NCI-H146 treated with DMSO at 0.1 percent for 48 hours (cell line): Measurements from ENCODE around the gene MYH10.

Experiments
- DNase-seq: peaks from one replicate; lab custom pipeline; 2025; ENCODE audit not compliant: unreplicated experiment; lab: John Stamatoyannopoulos, UW

Gene MYH10

DNA sequence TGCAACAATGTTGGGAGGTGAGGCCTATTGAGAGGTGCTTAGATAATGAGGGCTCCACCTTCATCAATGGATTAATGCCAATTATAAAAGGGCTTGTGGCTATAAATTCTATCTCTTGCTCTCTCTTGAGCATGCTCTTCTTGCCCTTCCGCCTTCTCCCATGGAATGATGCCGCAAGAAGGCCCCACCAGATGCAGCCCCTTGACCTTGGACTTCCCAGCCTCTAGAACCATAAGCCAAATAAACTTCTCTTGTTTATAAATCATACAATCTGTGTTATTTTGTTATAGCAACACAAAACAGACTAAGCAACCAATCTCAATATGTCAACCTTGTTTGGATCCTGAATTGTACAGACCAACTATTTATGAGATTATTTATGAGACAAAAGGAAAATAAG lies 20.0 kb downstream of the MYH10 start:
- DNase-seq: no peak

DNA sequence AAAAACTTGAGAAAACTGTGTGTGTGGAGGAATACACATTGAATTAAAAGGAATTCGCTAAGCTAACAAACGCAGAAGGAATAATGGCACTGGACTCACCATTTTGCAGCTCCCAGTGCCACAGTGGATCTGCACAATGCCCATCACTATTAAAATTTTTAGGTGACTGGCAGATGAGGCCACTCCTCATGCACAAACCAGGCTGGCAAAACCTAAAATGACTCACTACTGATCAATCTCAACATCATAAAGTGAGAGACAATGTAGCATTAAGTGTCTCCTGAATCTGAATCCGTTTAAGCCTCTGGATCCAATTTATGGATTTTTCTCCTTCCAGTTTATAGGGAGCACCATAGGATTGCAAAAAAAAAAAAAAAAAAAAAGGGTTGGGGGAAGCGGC lies 20.6 kb downstream of the MYH10 start:
- no peak for DNase-seq

DNA sequence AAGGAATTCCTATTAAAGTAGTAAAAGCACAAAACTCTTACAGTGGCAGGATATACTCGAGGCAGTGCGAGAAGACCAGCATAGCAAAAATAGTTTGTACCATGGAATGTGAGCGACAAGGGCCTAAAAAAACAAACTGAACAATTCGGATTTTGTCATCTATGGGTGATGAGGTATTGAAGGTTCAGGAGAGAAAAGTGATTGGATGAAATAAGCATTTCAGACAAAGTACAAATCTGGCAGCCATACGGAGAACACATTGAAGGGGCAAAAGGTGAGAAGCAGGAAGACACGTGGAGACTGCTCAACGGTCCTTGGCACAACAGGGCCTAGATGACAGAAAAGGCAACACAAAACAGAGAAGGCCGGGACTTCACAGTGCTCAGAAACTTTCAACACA lies 22.5 kb downstream of the MYH10 start:
- no peak for DNase-seq

DNA sequence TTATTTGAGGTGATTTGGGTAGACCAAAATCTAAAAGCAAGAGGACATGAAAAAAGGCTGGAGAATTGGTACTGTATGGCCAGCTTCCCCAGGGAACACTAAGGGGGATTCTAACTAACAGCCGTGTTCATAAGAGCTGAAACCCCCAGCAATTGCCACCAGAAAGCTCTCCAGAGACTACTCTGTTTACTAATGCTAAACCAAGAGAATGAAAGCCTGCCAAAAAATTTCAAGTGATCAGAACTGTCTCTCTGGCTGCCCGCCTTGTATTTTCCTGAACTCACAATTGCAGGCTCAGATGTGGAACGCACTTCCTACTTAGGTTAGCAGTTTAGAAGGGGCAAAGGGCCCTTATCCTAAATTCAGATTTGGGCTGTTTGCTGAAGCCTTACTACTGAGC lies 24.1 kb downstream of the MYH10 start:
- DNase-seq: no peak

DNA sequence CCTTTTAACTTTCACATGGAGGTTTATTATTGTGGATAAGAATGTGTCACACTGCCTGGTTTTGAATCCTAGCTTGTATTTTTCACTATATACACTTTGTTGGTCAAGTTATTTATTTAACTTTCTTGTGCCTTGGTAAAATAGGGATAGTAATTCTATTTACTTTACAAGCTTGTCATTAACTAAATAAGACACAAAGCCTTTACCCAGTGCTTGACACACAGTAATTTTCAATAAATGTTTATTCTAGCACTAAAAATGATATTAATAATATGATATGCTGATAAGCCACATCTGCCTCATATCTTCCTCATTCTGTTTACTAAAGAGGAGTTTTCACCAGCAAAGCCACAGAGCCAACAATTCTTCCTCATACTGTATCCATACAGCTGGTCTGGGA lies 27.8 kb downstream of the MYH10 start:
- DNase-seq: no peak

DNA sequence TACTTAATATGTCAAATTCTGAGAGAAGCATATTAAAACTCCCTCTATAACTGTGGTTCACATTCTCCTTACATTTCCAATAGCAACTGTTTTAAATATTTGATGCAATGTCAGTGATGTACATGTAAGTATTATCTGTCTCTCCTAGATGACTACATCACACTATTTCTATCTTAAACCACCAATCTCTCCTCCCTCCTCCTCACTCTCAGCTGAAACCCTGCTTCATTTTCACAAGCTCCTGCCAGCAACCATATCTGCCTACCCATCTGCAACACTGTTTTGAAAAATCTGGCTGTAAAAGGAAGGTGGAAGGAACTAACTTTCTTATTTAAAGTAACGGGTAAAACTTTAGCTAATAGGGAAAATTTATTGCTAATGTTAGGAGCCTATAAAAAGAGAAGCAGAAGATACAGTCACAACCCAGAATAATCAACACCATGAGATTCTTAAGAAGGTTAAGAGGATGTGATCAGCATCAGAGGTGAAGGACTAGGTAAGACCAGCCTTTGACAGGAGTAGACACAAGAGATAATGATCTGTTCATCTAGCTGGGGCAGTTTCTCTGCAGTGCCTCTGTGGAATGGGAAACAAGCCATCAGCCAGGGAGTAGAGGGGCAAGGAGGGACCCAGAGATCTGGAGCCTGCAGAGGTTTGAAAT lies 31.0 kb downstream of the MYH10 start:
- no peak for DNase-seq

DNA sequence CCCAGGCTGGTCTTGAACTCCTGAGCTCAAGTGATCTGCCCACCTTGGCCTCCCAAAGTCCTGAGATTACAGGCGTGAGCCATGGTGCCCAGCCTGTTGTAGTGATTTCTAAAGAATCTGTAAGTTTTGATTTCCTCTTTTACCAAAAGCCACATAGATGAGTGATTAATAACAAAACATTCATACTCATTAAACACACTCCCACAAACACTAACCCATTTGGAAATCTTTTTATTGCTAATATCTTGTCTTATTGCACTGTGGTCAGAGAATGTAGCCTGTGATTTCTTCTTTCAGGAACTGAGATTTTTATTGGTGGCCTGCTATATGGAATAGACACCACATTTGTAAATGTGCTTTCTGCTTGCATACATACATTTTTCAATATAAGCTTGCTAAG lies 31.6 kb downstream of the MYH10 start:
- no peak for DNase-seq

DNA sequence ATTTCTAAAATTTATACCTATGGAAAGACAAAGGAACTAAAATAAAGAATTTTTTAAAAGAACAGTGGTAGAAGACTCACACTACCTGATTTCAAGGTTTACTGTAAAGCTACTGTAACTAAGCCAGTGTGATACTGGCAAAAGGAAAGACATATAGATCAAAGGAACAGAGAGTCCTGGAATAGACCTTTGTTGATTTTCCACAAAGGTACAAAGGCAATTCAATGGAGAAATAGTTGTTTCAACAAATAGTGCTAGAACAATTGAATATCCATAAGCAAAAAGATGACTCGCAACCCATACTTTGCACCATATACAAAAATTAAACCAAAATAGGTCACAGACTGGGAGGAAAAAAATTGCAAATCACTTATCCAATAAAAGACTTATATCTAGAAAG lies 36.7 kb downstream of the MYH10 start:
- no peak for DNase-seq

DNA sequence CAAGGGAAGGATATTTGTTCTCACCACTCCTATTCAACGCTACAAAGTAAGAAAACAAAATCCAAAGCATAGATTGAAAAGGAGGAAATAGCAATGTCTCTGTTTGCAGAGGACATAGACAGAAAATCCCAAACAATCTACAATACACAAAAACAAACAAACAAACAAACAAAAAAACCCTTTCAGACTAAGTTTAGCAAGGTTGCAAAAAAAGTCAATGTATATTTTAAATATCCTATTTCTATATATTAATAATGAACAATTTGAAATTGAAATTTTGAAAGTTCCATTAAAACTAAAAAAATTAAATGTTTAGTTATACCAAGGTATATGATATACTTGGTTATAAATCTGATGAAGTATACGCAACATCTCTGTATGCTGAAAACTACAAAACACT lies 37.2 kb downstream of the MYH10 start:
- DNase-seq: no peak

DNA sequence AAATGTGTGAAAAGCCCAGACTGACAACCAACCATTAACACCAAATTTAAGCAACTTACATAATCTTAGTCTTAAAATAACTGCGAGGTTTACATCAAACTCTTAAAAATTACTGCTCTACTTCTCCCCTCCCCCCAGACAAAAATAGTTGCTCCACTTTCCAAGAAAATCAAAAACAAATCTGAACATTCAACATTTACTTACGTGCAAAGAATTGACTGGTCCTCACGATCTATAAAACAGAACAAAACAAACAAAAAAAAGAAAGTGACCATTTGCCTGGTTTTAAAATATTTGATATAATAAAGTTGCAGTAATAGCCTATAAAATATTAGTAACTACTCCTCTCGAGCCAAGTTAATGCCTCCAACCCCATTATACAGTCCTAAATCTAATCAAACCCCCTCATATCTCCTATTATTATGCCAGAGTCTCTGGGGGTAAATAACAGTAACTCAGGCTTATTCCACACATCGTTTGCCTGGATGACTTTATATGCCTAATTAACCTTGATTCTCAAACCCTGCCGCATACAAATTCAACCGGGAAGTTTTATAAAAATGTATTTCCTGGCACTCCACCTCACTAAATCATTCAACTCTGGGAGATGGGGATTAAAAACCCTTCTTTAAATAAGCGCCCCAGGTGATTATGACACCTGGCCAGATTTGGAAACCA lies 41.5 kb downstream of the MYH10 start:
- no peak for DNase-seq

DNA sequence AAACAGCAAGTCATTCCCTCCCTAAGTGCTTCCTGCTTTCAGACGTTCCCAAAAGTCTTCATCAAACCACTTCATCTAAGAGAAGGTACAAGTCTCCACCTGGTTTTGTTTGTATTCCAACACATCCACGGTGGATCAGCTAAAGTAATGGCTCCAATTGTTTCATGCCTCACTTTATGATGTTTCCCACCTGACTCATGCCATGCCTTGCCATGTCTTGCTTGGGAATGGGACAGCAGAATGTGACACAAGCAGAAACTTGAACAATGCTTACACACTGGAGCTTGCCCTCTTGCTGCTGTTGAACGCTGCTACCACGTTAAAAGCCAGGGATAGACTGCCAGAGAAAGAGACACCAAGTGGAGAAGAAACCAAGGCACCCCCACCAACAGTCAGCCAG lies 43.8 kb downstream of the MYH10 start:
- no peak for DNase-seq

DNA sequence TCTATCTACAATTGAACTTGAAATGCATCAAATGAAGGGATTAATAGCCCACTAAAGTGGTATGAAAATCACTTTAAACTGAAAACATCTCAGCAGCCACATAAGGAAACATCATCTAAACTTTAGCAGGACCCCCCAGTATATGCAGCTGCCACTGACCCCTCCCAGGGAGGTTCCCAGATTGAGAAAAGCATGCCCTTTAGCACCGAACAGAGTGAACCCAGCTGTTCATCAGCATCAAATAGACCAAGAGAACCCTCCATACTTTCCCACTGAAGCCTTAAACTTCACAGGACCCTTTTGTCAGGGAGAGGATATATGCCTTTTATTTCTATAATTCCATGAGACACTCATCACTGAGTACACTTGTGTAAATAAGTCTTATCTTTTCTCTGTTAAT lies 44.6 kb downstream of the MYH10 start:
- no peak for DNase-seq

DNA sequence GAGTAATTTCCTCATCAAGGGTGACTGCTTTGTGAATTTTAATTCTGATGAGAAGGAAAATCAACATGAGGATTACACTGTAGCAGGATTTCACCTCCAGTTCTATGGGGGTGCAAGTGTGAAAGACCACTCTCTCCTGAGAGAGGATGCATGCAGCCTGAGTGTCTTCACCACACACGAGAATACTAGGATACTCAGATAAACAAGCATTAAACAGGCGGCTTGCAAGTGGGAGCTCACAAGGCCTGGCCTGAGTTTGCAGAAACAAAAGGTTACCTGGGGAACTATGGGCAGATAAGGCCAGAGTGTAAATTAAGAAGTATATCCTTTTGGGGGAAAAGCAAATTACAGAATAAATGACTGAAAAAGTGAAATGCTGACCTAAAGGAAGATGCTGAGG lies 46.6 kb downstream of the MYH10 start:
- no peak for DNase-seq

DNA sequence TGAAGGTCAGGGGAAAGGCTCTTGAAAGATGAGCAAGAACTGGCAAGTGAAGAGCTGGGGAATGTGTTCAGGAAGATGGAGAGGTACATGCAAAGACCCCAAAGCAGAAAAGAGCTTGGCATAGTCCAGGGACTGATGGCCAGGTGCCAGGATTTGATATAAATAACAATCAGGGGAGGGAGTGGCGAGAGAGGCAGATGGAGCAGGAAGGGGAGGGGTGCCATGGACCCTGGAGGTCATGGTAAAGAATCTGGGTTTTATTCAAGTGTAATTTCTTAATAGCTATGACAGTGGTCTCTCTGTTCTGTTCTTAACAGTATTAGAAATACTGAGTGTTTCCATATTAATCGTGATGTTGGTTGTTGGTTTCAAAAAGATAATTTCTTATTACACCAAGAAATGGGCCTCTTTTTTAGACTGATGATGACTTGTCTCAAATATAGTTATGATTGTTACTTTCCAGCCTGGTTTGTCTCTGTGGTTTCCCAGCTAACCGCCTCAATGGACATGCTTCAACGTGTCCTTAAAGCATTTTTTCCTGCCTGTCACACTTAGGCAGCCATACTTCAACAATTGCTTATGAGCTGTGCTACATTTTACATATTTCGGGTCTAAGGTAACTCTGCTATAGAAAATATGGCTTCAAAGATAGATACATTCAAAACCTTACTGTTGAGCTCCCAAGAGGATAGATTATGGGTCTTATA lies 49.4 kb downstream of the MYH10 start:
- DNase-seq: no peak

DNA sequence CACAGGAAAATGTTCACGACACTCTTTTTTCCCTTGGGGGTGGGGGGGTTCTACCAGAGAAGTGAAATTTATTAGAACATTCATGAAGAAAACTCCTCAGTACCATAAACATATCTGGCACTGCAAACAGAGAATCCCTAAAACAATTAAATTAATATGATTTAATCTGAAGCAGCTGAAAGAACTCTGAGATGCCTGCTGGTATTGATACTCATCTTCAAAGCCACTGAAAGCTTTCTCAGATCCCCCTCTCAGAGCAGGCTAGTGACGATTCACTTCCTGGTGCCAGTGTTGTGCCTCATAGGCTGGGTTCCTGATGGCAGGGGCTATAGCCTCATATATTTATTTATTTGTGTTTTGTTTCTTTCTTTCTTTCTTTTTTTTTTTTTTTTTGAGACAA lies 52.7 kb downstream of the MYH10 start:
- no peak for DNase-seq

DNA sequence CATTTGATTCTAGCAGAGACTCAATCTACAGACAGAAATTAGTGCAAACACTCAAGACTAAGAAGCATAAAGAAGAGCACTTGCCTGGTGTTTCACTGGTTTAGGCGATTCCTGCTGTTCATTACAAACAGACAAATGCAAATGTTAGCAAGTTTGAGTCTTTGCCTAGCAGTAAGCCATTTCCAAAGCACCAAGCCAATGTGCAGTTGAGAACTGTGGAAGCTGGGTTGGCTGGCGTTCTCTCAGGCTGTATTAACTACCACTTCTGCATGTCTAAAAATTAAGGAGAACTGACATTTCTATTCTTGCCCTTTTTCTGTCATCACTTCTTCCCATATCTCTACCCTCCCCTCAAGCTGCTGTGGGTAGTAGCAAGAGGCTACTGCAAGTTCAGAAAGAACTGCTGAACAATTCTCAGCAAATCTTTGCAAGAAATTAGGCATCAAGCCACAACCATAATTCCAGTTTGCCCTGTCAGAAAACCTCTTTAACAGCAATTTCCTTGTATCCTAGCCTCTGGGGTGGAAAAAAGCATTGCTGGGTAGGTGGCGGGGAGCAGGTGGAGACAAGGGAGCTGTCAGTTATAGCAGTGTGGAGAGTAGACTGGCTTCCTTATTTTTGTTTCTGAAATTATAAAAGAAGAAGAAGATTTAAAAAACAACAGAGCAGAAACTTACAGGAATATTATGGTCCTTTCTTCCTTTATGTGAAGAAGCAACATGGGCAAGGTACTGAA lies 53.8 kb downstream of the MYH10 start:
- no peak for DNase-seq

DNA sequence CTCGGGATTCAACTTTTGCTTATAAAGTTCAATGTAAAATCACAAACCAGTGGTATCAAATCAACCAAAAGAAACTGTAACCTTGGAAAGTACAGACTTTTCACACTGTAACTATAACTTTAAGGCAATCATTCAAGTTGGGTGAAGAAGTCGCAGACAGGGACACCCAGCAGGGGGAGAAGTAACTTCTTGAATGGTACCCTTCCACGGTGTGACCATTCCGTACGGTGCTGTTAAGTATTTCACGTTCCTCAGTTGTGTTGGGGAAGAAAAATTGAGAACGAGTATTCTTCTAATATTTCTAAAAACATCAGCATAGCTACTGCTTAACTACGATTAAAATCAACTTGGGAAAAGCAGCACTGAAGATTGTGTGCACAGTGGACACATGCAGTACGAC lies 55.8 kb downstream of the MYH10 start:
- DNase-seq: no peak

DNA sequence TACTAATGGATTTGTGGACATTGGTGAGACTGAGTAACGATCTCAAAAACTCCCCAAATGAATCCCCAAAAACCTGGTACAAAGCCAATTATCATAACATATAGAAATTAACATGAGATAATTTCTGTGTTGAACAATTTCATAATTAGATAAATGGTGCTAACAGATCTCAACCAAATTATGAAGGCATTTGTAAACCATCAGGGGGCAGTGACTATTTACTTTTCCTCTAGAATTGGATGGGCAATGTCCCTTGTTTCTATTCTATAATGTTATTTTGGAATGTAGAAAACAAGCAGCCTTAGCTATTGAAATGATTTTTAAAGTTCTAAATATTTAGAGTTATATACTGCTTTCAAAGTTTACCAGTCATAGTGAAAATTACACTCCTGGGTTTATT lies 57.8 kb downstream of the MYH10 start:
- DNase-seq: no peak

DNA sequence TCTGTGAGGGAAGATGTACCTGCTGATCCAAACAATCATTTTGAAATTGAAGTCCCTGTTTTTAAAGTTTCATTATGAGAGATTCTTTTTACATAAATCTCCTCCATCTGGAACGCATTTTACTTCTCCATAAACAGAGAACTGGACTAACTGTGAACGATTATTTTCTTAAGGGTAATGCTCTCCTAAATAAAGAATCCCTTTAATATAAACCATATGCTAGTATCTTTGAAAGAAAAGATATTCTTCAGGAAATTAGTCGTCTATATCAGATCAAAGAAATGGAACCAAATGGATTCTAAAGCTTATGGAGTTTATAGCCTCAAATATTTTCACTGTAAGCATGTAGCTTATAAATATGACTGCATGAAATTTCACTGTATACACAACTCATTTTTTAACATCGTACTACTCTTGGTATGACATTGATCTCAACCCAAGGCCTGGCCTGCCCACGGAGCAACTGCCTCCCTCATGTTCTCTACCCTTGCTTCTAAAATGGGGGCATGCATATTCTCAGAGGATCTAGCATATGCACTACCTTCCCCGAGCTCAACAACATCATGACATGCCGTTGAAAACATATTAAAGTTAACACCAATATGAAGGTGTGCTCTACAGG lies 66.4 kb downstream of the MYH10 start:
- DNase-seq: no peak

DNA sequence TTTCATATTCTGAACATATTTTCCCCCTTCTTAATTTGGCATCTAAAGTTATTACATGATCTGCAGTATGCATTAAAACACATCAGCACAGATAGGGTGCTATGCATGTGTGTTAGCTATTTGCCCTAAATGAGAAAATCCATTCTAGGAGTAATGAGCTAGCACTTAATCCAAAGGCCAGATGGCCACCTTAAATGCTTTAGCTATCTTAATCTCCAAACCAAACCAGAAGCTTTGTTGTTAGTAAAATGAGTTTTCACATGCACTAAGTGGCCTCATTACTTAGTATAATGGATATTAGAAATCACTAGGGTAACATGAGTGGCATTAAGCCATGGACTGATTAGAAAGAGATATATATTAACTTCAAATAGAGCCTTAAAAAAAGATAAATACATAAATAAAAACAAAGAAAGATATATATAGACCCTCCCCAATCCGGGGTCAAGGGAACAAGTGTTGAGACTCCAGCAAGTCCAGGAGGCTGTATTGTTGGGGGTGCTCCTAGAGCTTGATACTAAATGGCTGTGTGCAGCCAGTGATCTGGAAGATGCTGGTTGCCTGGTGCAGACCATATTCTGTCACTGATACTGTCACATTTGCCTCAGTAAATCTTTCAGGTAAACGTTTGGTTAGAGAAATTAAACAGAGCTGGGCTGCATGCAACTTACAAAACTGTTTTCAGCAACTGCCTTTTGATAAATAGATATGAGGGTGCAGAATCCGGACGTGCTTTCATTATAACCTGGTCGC lies 67.3 kb downstream of the MYH10 start:
- no peak for DNase-seq

DNA sequence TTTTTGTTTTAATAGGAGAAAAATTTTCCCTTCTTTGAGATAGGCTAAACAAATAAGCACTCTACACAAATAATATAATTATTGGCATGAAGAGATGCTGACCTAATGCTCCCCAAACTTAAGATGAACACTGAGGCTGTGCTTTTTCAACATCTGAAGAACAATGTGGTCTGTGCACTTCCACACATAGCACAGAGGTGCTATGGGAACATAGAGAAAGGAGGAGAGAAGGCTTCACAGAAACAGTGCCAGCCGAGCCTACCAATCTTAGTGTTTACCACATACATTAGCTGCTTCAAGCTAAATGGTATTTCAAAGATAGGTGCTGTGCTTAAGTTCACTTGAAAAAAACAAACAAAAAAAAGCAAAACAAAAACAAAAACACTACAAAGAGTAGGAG lies 72.4 kb downstream of the MYH10 start:
- no peak for DNase-seq
